HG03139 (cell line): ENCODE measurements around the gene RPUSD4.

Experiments
- ATAC-seq: cut with Tn5 transposase; IDR thresholded peaks from one replicate; pipeline ENCODE4 v1.9.1; 2021; ENCODE audit not compliant: unreplicated experiment

Gene RPUSD4

DNA sequence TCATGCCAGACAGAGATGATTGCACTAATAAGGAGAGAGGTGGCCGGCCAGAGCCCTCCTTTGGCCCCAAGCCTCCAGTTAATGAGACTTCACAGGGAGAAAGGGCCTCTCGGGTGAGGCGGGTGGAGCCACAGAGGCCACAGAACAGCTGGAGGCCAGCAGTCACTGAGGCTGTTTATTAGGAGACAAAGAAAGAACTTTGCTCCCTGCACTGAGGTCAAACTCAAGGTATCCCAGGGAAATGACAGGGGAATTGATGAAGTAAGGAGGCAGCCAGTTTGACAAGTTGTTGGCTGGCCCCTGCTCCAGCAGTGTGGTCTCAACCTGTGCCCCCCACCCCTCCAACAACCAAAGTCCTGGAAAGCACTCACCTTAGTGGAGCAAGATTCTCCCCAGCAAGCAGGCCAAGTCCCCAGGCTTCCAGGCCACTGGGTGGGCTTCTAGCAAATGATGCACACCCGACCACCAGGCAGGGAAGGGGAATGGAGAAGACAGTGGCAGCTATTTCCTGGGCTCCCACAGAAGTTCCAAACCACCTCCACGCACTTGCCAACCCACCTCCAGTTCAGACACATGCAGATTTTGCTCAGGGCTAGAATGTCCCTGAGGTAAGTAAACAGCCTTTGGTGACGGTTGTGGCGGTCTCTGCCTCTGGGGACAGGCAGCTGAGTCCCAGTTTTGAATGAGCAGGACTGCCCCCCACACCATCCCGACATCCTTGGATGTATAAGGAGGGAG, 53.2 kb downstream of the RPUSD4 start:
- ATAC-seq, result no peak

DNA sequence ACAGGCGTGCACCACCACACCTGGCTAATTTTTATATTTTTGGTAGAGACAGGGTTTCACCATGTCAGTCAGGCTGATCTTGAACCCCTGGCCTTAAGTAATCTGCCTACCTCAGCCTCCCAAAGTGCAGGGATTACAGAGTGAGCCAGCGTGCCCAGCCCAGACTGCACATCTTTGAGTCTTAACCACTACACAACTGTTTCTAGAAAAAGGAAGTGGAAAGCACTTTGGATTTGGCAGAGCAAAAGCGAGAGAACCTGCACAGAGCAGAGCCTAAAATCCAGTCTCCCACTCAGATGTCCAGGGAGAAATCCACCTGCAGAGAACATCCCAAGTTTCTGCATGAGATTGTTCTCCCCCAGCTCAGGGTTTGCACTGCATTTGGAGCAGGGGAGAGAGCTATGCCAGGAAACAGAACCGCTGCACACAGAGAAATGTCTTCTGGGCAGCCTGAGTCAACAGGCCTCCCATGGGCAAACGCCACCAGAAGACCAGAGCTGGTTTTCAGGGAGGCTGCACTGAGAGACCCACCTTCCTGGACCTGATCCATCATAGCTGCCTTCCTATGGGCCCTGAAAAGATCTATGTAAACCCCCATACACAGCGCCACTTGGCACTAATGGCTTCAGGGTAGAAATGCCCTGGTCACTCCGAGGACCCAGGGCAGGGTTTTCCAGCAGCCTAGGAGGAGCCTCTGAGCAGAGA, 54.0 kb downstream of the RPUSD4 start:
- no peak for ATAC-seq

DNA sequence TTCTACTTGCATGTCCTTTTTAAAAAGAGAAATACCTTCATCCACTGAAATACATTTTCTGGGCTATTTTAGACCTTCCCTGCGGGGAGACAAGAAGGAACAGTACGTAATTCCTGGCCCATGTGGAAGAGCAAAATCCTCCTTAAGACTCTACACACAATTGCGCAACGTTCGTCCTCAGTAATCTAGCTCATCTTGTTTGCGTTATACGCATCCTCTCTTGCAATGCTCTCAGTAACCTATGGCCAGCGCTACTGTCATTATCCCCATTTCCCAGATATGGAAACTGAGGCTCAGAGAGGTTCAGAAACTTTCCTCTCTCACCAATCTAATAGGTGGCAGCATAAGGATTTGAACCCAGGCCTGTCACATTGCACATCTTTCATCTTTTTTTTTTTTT, 54.6 kb downstream of the RPUSD4 start:
- ATAC-seq, result no peak

DNA sequence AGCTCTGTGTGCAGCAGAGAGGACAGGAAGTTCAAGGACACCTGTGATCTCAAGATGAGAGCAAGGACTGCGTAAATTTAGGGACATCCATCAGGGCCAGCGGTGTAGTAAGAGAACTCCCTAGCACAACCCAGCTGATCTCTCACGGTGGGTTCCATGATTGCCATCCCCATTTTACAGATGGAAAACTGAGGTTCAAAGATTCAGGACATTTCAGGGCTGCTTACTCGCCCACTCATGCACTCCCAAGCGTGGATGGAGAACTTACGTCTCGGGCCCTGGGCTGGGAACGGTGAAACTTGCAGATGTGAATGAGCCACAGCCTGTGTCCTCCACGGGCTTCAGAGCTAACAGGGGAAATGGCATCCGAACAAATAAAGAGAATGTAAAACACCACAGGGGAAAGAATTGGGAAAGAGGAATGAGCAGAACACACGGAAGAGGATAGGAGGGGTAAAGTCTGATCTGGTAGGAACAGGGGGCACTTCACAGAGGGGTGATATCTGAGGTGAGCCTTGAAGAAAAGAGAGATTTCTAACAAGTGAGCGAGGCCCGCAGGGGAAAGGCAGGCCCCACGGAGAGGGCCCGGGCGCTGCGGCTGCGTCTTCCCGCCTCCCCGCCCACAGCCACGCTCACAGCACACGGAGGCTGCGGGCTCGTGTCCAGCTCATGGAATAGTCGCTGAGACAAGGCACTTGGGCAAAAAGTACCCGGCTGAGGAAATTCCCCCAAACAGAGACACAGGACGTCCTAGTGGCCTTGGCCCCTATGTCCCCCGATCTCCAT, 55.9 kb downstream of the RPUSD4 start:
- ATAC-seq, result no peak

DNA sequence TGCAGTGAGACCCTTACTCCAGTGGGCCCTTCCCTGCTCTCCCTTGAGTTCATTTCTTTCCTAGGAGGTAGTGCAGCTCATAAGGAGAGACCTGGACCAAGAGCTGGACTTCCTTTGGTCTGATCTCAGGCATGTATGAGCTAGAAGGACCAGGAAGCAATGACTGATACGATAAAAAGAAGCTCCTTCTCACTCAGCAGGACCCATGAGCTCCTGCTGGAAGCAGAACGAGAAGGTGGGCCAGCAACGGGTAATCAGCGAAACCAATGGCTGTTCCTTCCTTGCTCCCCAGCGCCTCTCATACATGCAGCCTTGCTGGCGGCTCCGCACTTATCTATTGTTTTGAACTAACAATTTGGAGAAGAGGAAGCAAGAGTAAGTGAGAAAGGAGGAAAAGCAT, 56.8 kb downstream of the RPUSD4 start:
- ATAC-seq, result no peak

DNA sequence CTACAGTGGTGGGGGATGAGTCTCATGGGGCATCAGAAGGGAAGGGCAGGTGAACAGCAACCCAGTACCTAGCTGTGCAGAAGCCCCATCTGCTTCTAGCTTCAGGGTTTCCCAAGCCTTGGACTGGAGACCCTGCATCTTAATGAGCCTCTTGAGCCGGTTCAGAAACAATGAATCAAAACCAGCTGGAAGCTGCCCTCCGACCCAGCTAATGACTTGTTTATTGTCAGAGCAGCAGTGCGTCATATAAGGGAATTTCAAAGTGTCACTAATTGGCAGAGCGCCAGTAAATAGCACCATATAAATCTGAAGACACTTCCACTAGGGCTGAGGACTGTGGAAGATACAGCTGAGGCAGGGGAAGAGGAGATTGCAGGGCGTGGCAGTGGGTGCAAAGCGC, 57.5 kb downstream of the RPUSD4 start:
- ATAC-seq, result no peak

DNA sequence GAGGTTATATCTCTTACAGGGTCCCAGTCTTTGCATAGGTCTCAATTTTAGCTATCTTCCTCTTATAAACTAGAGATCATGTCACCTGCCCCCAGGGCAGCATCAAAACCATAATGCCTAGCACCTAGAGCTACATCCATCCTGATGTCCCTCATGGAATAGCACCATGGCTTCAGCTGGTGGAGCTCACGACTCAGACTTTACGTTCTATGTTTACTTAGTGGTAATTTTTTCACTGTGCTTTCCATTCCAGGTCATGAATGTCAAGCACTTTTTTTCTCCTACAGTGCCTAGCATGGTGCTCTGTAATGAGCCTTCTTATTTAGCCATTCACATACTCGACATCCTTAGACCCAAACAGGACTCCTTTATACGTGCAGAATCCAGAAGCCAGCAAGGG, 58.4 kb downstream of the RPUSD4 start:
- no peak for ATAC-seq

DNA sequence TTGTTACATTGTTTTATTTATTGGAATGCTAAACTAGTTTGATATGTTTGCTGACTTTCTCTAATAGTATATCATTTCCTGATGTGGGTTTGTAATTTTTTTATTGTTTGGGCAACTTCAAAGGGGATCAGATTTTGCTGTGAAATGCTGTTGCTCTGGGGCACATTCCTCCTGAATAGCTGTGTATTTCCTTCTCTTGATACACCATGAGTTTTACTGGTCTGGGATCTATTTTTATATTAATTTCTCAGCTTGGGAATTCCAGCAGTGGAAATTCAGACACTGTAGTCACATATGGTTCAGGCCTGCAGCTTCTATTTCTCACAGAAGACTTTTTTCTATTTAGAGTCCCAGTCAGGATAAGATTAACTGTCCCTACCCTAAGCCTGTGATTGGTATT, 58.9 kb downstream of the RPUSD4 start:
- no peak for ATAC-seq

DNA sequence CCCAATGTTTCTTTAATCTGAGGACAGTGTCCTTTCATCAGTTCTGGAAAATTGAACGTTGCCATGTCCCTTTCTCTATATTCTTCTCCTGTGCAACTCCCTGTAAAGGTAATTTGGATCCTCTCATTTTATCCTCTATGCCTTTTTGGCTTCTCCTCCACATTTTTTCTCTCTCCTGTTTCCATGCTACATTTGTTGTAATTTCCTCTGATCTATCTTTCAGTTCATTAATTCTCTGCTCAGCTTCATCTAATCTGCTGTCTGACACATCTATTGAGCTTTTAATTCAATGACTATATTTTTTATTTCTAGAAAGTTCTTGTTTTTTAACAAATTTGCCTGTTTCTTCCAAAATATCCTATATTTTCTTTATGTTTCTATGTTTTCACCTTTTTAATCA, 59.3 kb downstream of the RPUSD4 start:
- no peak for ATAC-seq
